Kidney epithelial cell (primary cell): ENCODE results near the gene COL9A3. TPM values are rescaled to one million over a fixed set of nuclear protein-coding genes. Genes with fewer than 3 reads are reported as not detected.
"Not testable (repeated sequence)": the region's sequence is repeated elsewhere in the genome, so short reads cannot be mapped to it uniquely, and the experiment has no call there.

ENCODE experiments used
- DNase-seq: peaks from one replicate; pipeline ENCODE4 v3.0.0-alpha.2; 2010; ENCODE audit warnings: low read depth
- H3K27me3 ChIP-seq: 2 replicates; pipeline ENCODE4 v1.6.0; 2011; ENCODE audit warnings: low read length; ENCODE audit not compliant: control insufficient read depth, insufficient read depth
- H3K36me3 ChIP-seq: 2 replicates; pipeline ENCODE4 v1.5.1; 2011; ENCODE audit warnings: low read length; ENCODE audit not compliant: control insufficient read depth, insufficient read depth
- H3K4me3 ChIP-seq: 2 replicates; pipeline ENCODE4 v1.5.1; 2011; ENCODE audit warnings: low read depth, mild to moderate bottlenecking, control low read depth, low read length
- total RNA-seq: library from RNA; depleted of rRNA; stranded (reverse); fragments of >200 nt; gene quantifications from 2 replicates; pipeline ENCODE4 v1.2.3, GENCODE V29; 2015
- TF ChIP-seq, protein P1 (sequence below): IDR thresholded peaks from 2 replicates; pipeline ENCODE4 v1.5.1; 2011; ENCODE audit warnings: mild to moderate bottlenecking, moderate library complexity, low read length, control low read depth, inconsistent platforms; ENCODE audit not compliant: insufficient read depth, poor library complexity, severe bottlenecking

Gene COL9A3
- total RNA-seq, 1 donor from 2014 or later, result 10.4 TPM

DNA sequence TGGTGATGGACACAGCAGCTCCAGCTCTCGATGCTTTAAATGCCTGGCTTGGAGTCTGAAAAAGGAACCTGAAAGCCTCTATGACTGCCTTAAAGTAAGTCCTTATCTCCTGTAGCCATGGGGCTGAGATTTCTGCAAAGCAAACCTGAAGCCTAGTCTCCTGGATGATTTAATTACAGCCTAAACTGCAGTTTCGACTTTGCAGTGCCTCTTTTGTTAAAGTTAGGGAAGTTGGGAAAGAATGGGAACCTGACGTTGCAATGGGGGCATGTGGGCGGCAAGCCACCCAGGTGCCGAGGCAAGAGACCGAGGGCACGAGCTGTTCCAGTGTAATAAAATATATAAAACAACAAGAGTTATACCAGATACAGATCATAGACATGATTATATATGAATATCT, 56.4 kb downstream of the COL9A3 start:
- TF ChIP-seq, protein P1, sequence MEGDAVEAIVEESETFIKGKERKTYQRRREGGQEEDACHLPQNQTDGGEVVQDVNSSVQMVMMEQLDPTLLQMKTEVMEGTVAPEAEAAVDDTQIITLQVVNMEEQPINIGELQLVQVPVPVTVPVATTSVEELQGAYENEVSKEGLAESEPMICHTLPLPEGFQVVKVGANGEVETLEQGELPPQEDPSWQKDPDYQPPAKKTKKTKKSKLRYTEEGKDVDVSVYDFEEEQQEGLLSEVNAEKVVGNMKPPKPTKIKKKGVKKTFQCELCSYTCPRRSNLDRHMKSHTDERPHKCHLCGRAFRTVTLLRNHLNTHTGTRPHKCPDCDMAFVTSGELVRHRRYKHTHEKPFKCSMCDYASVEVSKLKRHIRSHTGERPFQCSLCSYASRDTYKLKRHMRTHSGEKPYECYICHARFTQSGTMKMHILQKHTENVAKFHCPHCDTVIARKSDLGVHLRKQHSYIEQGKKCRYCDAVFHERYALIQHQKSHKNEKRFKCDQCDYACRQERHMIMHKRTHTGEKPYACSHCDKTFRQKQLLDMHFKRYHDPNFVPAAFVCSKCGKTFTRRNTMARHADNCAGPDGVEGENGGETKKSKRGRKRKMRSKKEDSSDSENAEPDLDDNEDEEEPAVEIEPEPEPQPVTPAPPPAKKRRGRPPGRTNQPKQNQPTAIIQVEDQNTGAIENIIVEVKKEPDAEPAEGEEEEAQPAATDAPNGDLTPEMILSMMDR, result no peak
- Histone ChIP-seq H3K4me3 (no peak overlapping the region), H3K27me3 (no peaks in the 10 kb centered on the region), H3K36me3 (no peaks in the 10 kb centered on the region)
- DNase-seq, result no peak

DNA sequence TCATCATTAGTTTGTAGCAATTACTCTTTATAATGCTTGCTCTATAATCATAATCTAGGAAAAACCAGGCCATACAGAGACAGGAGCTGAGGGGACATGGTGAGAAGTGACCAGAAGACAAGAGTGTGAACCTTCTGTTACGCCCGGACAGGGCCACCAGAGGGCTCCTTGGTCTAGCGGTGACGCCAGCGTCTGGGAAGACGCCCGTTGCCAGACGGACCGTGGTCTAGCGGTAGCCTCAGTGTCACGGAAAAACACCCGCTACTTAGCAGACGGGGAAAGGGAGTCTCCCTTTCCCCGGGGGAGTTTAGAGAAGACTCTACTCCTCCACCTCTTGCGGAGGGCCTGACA, 56.8 kb downstream of the COL9A3 start:
- not testable (repeated sequence) for H3K36me3 ChIP-seq, H3K4me3 ChIP-seq, DNase-seq, H3K27me3 ChIP-seq
- TF ChIP-seq, protein P1, result peak; percentile 56

DNA sequence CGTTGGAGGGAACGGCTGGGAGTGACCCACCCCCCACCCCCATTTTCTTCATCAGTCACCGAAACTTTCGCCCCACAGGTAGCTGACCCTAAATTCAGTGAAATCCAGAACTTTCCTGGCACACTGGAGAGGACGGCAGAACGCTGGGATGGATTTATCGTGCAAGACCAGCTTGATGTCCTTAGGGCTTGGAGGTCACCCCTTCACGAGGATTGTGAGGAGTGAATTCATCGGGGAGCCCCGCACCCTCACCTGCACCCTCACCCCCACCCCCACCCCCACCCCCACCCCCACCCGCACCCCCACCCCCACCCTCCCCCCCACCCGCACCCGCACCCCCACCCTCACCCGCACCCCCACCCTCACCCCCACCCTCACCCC, 58.1 kb downstream of the COL9A3 start:
- Histone ChIP-seq H3K4me3 (no peak overlapping the region), H3K27me3 (peaks cover 5% of the 10 kb centered on the region), H3K36me3 (no peaks in the 10 kb centered on the region)
- DNase-seq, result no peak
- TF ChIP-seq, protein P1, result no peak

DNA sequence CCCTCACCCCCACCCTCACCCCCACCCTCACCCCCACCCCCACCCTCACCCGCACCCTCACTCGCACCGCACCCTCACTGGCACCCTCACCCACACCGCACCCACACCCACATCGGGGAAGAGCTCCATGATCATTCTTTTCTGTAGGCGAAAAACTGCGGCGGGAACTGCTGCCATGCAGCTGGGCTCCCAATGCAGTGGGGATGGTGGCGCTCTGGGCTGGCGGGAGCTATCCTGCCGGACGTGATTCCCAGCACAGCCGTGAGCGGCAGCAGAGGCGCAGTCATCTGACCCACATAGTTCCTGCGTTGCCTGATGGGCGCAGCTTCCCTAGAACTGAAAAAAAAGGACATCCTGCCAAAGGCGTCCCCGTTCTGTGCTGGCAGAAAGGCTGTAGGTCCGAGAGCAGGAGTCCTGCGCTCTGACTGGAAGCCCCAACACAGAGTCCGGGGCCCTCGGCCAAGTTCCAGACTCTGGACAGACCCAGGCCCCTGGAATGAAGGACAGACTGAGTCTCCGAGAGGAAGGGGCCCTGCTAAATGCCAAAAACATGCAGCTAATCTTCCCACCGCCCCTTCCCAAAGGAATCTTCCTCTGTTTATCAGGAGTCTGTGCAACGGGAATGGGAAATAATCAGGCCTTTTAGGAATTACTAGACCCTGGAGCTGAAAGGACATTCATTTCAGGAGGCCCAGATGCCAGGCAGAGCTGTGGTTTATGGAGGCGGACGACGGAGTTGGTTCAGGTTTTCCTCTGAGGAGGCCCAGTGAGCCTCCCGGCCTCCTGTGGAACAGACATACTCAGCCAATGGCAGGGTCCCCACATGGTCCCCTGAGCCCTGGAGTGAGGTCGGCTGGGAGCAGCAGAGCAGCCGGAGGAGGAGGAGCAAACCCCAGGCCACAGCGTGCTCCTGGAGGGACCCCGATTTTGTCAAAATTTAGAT, 58.8 kb downstream of the COL9A3 start:
- H3K4me3 ChIP-seq, result no peak overlapping the region
- TF ChIP-seq, protein P1, result peak; percentile 46
- no peaks in the 10 kb centered on the region for H3K36me3 ChIP-seq
- peaks cover 5% of the 10 kb centered on the region for H3K27me3 ChIP-seq
- no peak for DNase-seq

DNA sequence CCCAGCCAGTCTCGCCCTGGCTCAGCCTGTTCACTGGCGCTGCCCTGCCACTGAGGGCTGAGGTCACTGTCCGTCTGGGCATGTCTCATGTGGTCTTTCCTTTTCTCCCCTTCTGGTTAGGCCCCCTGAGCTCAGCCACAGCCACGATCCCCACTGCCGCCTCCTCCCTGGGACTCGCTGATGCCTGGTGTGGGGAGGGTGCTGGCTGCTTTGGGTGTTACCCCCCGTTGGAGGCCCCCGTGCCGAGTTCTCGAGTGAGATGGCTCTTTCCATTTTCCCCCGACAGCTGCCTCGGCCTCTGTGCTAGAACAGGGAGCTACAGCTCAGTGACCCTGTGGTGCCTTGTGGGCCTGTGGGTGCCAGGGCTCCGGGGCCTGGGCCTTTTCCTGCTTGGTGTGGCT, 59.7 kb downstream of the COL9A3 start:
- Histone ChIP-seq H3K27me3 (peaks cover 5% of the 10 kb centered on the region), H3K4me3 (no peak overlapping the region), H3K36me3 (no peaks in the 10 kb centered on the region)
- TF ChIP-seq, protein P1, result no peak
- no peak for DNase-seq
